Measurements from ENCODE around the gene SNX9.

DNA sequence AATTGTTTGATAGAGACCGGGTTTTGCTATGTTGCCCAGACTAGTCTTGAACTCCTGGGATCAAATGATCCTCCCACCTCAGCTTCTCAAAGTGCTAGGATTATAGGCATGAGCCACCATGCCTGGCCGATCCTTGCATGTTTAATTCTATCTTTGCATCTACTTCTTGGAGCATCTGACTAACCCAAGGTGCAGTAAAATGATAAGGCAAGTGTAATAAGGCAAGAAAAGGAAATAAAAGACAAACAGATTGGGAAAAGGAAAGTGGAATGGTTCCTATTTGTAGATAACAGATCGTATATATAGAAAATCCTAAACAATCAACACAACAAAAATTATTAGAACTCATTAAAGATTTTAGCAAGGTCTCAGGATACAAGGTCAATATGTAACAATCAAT, 36.8 kb upstream of the SNX9 start:
- TF ChIP-seq, protein P1, sequence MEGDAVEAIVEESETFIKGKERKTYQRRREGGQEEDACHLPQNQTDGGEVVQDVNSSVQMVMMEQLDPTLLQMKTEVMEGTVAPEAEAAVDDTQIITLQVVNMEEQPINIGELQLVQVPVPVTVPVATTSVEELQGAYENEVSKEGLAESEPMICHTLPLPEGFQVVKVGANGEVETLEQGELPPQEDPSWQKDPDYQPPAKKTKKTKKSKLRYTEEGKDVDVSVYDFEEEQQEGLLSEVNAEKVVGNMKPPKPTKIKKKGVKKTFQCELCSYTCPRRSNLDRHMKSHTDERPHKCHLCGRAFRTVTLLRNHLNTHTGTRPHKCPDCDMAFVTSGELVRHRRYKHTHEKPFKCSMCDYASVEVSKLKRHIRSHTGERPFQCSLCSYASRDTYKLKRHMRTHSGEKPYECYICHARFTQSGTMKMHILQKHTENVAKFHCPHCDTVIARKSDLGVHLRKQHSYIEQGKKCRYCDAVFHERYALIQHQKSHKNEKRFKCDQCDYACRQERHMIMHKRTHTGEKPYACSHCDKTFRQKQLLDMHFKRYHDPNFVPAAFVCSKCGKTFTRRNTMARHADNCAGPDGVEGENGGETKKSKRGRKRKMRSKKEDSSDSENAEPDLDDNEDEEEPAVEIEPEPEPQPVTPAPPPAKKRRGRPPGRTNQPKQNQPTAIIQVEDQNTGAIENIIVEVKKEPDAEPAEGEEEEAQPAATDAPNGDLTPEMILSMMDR (IDR thresholded peaks at IDR 0.05; ENCODE audit: low read depth, low read length), result no peak
- no peak for TF ChIP-seq EZH2phosphoT487 (IDR thresholded peaks at IDR 0.05; ENCODE audit: low read depth)

All from OCI-LY3 (cell line).